ENCODE results near the gene MIS18A. TPM values are rescaled to one million over a fixed set of nuclear protein-coding genes. Genes with fewer than 3 reads are reported as not detected.
A peak's percentile ranks its signal among the peaks of the same experiment; 100 is the strongest.
"Not testable (repeated sequence)": the region's sequence is repeated elsewhere in the genome, so short reads cannot be mapped to it uniquely, and the experiment has no call there.

The MIS18A gene
- total RNA-seq, 4 donors from 2014 or later, result 5.5 to 9.5 (median 7.9) TPM

GRCh38 chr21:32261929-32262328 lies 16.9 kb downstream of the MIS18A start:
- H3K4me1 ChIP-seq, result peaks cover 16% of the 10 kb centered on the region
- TF ChIP-seq POLR2AphosphoS5 (IDR thresholded peaks at IDR 0.05) (no peak), CTCF (IDR thresholded peaks at IDR 0.05) (no peak), POLR2A (IDR thresholded peaks at IDR 0.05) (no peak), EP300 (IDR thresholded peaks at IDR 0.05) (no peak)
- no peak for DNase-seq (ENCODE audit: low spot score in 2 of 2)
- no peaks in the 10 kb centered on the region for H3K27me3 ChIP-seq
- peaks cover 6% of the 10 kb centered on the region for H3K36me3 ChIP-seq
- H3K4me3 ChIP-seq, result no peak overlapping the region
- WGBS, result 92% methylated on average over 5 of the region's 5 CpGs
- H3K9me3 ChIP-seq, result no peaks in the 10 kb centered on the region
- H3K27ac ChIP-seq, result no peak overlapping the region

- H3K27me3 ChIP-seq, result no peaks in the 10 kb centered on the region
- no peak for DNase-seq (ENCODE audit: low spot score in 2 of 2)
- no peaks in the 10 kb centered on the region for H3K9me3 ChIP-seq
- H3K36me3 ChIP-seq, result no peaks in the 10 kb centered on the region
- H3K27ac ChIP-seq, result no peak overlapping the region
- H3K4me1 ChIP-seq, result peaks cover 21% of the 10 kb centered on the region
- WGBS, result 91% methylated on average over 2 of the region's 2 CpGs
- TF ChIP-seq POLR2A (IDR thresholded peaks at IDR 0.05), result no peak
- no peak for TF ChIP-seq POLR2AphosphoS5 (IDR thresholded peaks at IDR 0.05)
- TF ChIP-seq CTCF (IDR thresholded peaks at IDR 0.05), result no peak
- no peak for TF ChIP-seq EP300 (IDR thresholded peaks at IDR 0.05)
- H3K4me3 ChIP-seq, result no peak overlapping the region
These were observed 18.7 kb downstream of the MIS18A start for GRCh38 chr21:32260130-32260529.

GRCh38 chr21:32258786-32259048 lies 20.1 kb downstream of the MIS18A start:
- not testable (repeated sequence) for DNase-seq (ENCODE audit: low spot score in 2 of 2); H3K4me3 ChIP-seq; H3K36me3 ChIP-seq; H3K9me3 ChIP-seq; H3K27ac ChIP-seq; H3K27me3 ChIP-seq
- H3K4me1 ChIP-seq, result peaks cover 21% of the 10 kb centered on the region
- 91% methylated on average over 5 of the region's 5 CpGs for WGBS

GRCh38 chr21:32257962-32258785 lies 20.7 kb downstream of the MIS18A start:
- H3K4me3 ChIP-seq, result no peak overlapping the region
- no peaks in the 10 kb centered on the region for H3K27me3 ChIP-seq
- no peaks in the 10 kb centered on the region for H3K9me3 ChIP-seq
- no peaks in the 10 kb centered on the region for H3K36me3 ChIP-seq
- TF ChIP-seq POLR2AphosphoS5 (IDR thresholded peaks at IDR 0.05), result no peak
- TF ChIP-seq EP300 (IDR thresholded peaks at IDR 0.05), result no peak
- peak; percentile 54 to 74 for TF ChIP-seq CTCF (IDR thresholded peaks at IDR 0.05)
- TF ChIP-seq POLR2A (IDR thresholded peaks at IDR 0.05), result no peak
- no peak overlapping the region for H3K27ac ChIP-seq
- peaks cover 21% of the 10 kb centered on the region for H3K4me1 ChIP-seq
- peak in 1 of 2 donors; percentile 78 for DNase-seq (ENCODE audit: low spot score in 2 of 2)
- 36% methylated on average over 16 of the region's 16 CpGs for WGBS

- TF ChIP-seq EP300 (IDR thresholded peaks at IDR 0.05) (no peak), POLR2A (IDR thresholded peaks at IDR 0.05) (no peak), CTCF (IDR thresholded peaks at IDR 0.05) (no peak)
- Histone ChIP-seq H3K27me3 (no peaks in the 10 kb centered on the region), H3K4me3 (no peak overlapping the region), H3K36me3 (no peaks in the 10 kb centered on the region), H3K9me3 (no peaks in the 10 kb centered on the region), H3K27ac (no peak overlapping the region), H3K4me1 (peaks cover 21% of the 10 kb centered on the region)
- peak; percentile 84 to 90 for DNase-seq (ENCODE audit: low spot score in 2 of 2)
- WGBS, result 23% methylated on average over 9 of the region's 9 CpGs
These were observed 21.8 kb downstream of the MIS18A start for GRCh38 chr21:32256873-32257620.
